ENCODE measurements around the gene KLHL30.
"Not testable (repeated sequence)": the region's sequence is repeated elsewhere in the genome, so short reads cannot be mapped to it uniquely, and the experiment has no call there.

The KLHL30 gene

DNA sequence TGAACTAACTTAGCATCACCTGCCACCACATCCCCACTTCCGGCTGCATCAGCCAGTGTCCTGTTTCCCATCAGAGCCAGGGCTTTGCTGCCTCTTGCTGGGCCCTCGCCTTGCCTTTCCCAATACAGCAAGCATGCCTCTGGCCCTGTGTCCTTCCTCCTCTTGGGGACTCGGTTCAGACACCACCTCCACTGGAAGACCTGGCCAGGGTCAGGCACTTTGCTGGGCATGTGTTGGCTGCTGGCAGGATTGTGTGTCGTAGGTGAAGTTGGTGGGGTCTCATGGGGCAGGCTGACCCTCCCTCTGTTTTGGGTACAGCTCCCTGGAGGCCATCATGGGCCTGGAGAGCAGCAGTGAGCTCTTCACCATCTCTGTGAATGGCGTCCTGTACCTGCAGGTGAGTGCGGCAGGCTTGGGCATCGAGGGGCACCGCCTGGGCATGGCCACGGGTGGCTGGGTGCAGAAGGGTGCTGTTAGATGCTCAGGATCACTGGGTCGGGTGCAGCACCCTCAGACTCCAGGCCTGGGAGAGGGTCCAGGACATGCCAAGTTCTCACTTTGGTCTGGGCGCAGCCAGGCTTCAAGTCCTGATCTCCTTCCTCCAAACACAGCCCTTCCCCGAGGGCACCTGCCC lies 26.9 kb downstream of the KLHL30 start:
- Histone ChIP-seq H3K4me1 (ENCODE audit: control insufficient read depth, insufficient read depth, low read length) (peaks cover 40% of the 10 kb centered on the region), H3K4me3 (ENCODE audit: low read length) (no peak overlapping the region), H3K36me3 (ENCODE audit: control insufficient read depth, insufficient read depth, low read length, severe bottlenecking) (peaks cover 6% of the 10 kb centered on the region), H3K27me3 (replicated peaks; ENCODE audit: control insufficient read depth, insufficient read depth, low read length) (no peaks in the 10 kb centered on the region), H3K9me3 (ENCODE audit: control insufficient read depth, low read length) (no peaks in the 10 kb centered on the region), H3K9ac (ENCODE audit: low read length) (no peak overlapping the region)
- DNase-seq (ENCODE audit: low read depth) = no peak

GRCh38 chr2:238166391-238167343 lies 28.2 kb downstream of the KLHL30 start:
- Histone ChIP-seq H3K27me3 (replicated peaks; ENCODE audit: control insufficient read depth, insufficient read depth, low read length) (no peaks in the 10 kb centered on the region), H3K36me3 (ENCODE audit: control insufficient read depth, insufficient read depth, low read length, severe bottlenecking) (peaks cover 14% of the 10 kb centered on the region), H3K9me3 (ENCODE audit: control insufficient read depth, low read length) (no peaks in the 10 kb centered on the region), H3K9ac (ENCODE audit: low read length) (no peak overlapping the region), H3K4me3 (ENCODE audit: low read length) (no peak overlapping the region), H3K4me1 (ENCODE audit: control insufficient read depth, insufficient read depth, low read length) (peaks cover 52% of the 10 kb centered on the region)
- no peak for DNase-seq (ENCODE audit: low read depth)

DNA sequence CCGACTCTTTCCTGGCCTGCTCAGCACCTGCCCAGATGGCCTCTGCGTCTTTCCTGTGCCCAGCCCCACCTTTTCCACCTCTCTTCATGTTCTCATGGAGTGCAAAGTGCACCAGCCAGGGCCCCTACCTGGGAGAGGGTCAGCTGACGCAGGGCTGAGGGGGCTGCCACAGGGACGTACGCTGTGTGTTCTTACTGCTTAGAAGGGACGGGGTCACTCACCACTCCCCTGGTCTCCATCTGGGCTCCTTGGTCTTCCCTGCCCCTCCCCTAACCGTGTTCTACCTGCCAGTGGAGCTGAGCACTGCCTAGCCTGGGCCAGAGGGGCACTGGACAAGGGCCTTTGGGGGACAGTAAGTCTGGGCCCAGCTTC lies 28.9 kb downstream of the KLHL30 start:
- Histone ChIP-seq H3K9ac (ENCODE audit: low read length) (no peak overlapping the region), H3K27me3 (replicated peaks; ENCODE audit: control insufficient read depth, insufficient read depth, low read length) (no peaks in the 10 kb centered on the region), H3K4me1 (ENCODE audit: control insufficient read depth, insufficient read depth, low read length) (peaks cover 54% of the 10 kb centered on the region), H3K9me3 (ENCODE audit: control insufficient read depth, low read length) (no peaks in the 10 kb centered on the region), H3K36me3 (ENCODE audit: control insufficient read depth, insufficient read depth, low read length, severe bottlenecking) (peaks cover 21% of the 10 kb centered on the region), H3K4me3 (ENCODE audit: low read length) (no peak overlapping the region)
- DNase-seq (ENCODE audit: low read depth) = no peak

DNA sequence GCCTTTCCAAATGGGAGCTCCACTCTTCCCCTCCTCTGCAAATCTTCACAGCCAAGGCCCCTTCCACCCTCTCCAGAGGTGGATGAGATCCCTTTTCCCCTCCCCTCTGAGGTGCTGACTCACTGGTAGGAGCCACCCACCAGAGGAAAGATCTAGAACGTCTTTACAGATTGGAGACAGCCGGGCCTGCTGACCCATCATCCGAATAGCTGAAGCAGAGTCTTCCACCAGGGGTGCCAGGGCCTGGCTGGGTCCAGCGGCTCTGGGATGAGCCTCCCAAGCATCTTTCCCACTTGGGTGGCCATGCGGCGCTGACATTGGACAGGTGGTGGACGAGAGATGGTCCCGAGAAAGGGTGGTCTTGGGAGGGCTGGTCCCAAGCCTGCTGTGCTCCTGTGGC lies 29.3 kb downstream of the KLHL30 start:
- Histone ChIP-seq H3K27me3 (replicated peaks; ENCODE audit: control insufficient read depth, insufficient read depth, low read length) (no peaks in the 10 kb centered on the region), H3K9ac (ENCODE audit: low read length) (no peak overlapping the region), H3K9me3 (ENCODE audit: control insufficient read depth, low read length) (no peaks in the 10 kb centered on the region), H3K4me1 (ENCODE audit: control insufficient read depth, insufficient read depth, low read length) (peaks cover 54% of the 10 kb centered on the region), H3K36me3 (ENCODE audit: control insufficient read depth, insufficient read depth, low read length, severe bottlenecking) (peaks cover 25% of the 10 kb centered on the region), H3K4me3 (ENCODE audit: low read length) (no peak overlapping the region)
- no peak for DNase-seq (ENCODE audit: low read depth)

GRCh38 chr2:238168196-238169047 lies 30.0 kb downstream of the KLHL30 start:
- H3K27me3 ChIP-seq (replicated peaks; ENCODE audit: control insufficient read depth, insufficient read depth, low read length) = no peaks in the 10 kb centered on the region
- peaks cover 49% of the 10 kb centered on the region for H3K4me1 ChIP-seq (ENCODE audit: control insufficient read depth, insufficient read depth, low read length)
- peaks cover 31% of the 10 kb centered on the region for H3K36me3 ChIP-seq (ENCODE audit: control insufficient read depth, insufficient read depth, low read length, severe bottlenecking)
- H3K9ac ChIP-seq (ENCODE audit: low read length) = peak overlapping the region; percentile 47
- no peak for DNase-seq (ENCODE audit: low read depth)
- H3K4me3 ChIP-seq (ENCODE audit: low read length) = peak overlapping the region; percentile 79
- no peaks in the 10 kb centered on the region for H3K9me3 ChIP-seq (ENCODE audit: control insufficient read depth, low read length)

DNA sequence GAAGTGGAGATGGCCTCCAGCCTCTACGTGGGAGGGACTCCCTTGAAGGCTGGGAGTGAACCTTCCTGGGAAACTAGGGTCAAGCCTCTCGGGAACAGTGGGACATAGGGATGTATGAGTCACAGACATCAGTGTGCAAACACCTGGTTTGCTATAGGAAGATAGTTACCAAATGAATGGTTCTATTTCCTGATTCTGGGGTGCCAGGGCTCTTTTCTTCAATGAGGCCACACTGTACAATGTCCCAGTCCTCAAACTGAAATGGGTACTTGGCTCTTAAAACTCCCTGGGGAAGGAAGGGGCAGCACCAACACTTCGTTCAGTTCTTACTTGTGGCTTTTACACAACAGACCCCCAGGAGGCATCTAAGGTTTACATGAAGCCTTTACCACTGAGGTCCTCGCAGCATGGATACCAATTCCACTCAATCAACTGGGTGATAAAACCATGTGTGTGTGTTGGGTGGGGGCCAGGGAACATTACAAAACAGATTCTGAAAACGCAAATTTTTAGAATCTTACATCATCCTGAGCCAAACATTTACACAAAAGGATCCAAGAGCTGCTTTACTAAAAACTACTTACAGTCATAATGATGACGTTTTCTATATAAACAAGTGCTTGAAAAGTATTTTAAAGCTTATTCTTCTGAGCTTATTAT lies 30.7 kb downstream of the KLHL30 start:
- Histone ChIP-seq H3K4me3 (ENCODE audit: low read length) (peak overlapping the region; percentile 79), H3K9me3 (ENCODE audit: control insufficient read depth, low read length) (no peaks in the 10 kb centered on the region), H3K4me1 (ENCODE audit: control insufficient read depth, insufficient read depth, low read length) (peaks cover 49% of the 10 kb centered on the region), H3K27me3 (replicated peaks; ENCODE audit: control insufficient read depth, insufficient read depth, low read length) (no peaks in the 10 kb centered on the region), H3K9ac (ENCODE audit: low read length) (peak overlapping the region; percentile 84), H3K36me3 (ENCODE audit: control insufficient read depth, insufficient read depth, low read length, severe bottlenecking) (peaks cover 39% of the 10 kb centered on the region)
- DNase-seq (ENCODE audit: low read depth) = peak; percentile 93

- Histone ChIP-seq H3K36me3 (ENCODE audit: control insufficient read depth, insufficient read depth, low read length, severe bottlenecking) (peaks cover 45% of the 10 kb centered on the region), H3K4me3 (ENCODE audit: low read length) (peak overlapping the region; percentile 79)
Measured at GRCh38 chr2:238169708-238170251, 31.3 kb downstream of the KLHL30 start.

DNA sequence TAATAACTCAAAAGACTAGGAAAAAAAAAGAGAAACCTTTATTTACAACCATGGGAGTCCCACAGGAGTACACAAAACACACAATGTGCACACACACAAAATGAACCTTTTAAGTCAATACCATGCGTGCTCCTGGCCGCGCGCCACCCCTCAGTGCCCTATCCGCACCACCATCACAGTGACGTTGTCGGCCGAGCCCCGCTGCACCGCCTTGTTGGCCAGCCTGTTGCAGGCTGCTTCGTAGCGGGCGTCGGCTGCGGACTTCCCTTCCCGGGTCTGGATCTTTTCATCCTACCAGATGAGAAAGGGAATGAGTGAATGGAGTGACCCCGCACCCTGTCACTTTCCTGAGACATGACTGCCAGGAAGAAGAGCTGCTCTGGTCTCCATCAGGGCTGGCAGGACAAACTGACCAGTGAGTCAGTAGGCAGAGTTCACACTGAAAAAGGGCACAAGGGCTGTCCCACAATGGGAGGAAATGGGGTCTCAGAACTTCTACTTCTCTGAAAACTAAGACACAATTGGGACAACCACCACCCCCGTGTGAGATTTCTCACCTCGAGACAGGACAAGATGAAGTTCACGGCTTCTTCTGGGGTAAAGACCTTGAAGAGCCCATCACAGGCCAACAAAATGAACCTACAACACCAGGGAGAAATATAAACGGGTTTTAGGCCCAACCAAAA lies 32.1 kb downstream of the KLHL30 start:
- Histone ChIP-seq H3K4me1 (ENCODE audit: control insufficient read depth, insufficient read depth, low read length) (peaks cover 49% of the 10 kb centered on the region), H3K9me3 (ENCODE audit: control insufficient read depth, low read length) (no peaks in the 10 kb centered on the region), H3K36me3 (ENCODE audit: control insufficient read depth, insufficient read depth, low read length, severe bottlenecking) (peaks cover 52% of the 10 kb centered on the region), H3K9ac (ENCODE audit: low read length) (peak overlapping the region; percentile 61), H3K4me3 (ENCODE audit: low read length) (peak overlapping the region; percentile 61), H3K27me3 (replicated peaks; ENCODE audit: control insufficient read depth, insufficient read depth, low read length) (no peaks in the 10 kb centered on the region)
- DNase-seq (ENCODE audit: low read depth) = no peak

More at GRCh38 chr2:238169708-238170251, 31.3 kb downstream of the KLHL30 start:
- Histone ChIP-seq H3K9me3 (ENCODE audit: control insufficient read depth, low read length) (no peaks in the 10 kb centered on the region), H3K4me1 (ENCODE audit: control insufficient read depth, insufficient read depth, low read length) (peaks cover 49% of the 10 kb centered on the region), H3K27me3 (replicated peaks; ENCODE audit: control insufficient read depth, insufficient read depth, low read length) (no peaks in the 10 kb centered on the region), H3K9ac (ENCODE audit: low read length) (peak overlapping the region; percentile 84)
- peak; percentile 97 for DNase-seq (ENCODE audit: low read depth)

DNA sequence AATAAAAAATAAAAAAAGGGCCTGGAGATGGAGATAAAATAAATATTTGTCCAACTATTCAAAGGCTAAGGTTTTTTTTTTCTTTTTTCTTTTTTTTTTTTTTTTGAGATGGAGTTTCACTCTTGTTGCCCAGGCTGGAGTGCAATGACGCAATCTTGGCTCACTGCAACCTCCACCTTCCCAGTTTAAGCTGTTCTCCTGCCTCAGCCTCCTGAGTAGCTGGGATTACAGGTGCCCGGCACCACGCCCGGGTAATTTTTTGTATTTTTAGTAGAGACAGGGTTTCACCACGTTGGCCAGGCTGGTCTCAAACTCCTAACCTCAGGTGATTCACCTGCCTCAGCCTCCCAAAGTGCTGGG lies 32.6 kb downstream of the KLHL30 start:
- Histone ChIP-seq H3K36me3 (ENCODE audit: control insufficient read depth, insufficient read depth, low read length, severe bottlenecking) (peaks cover 53% of the 10 kb centered on the region), H3K4me1 (ENCODE audit: control insufficient read depth, insufficient read depth, low read length) (peaks cover 49% of the 10 kb centered on the region)
- H3K9me3 ChIP-seq (ENCODE audit: control insufficient read depth, low read length); H3K9ac ChIP-seq (ENCODE audit: low read length); H3K27me3 ChIP-seq (replicated peaks; ENCODE audit: control insufficient read depth, insufficient read depth, low read length); H3K4me3 ChIP-seq (ENCODE audit: low read length); DNase-seq (ENCODE audit: low read depth): not testable (repeated sequence)

GRCh38 chr2:238171575-238172187 lies 33.2 kb downstream of the KLHL30 start:
- H3K4me1 ChIP-seq (ENCODE audit: control insufficient read depth, insufficient read depth, low read length) = peaks cover 49% of the 10 kb centered on the region
- H3K27me3 ChIP-seq (replicated peaks; ENCODE audit: control insufficient read depth, insufficient read depth, low read length) = no peaks in the 10 kb centered on the region
- H3K9me3 ChIP-seq (ENCODE audit: control insufficient read depth, low read length) = no peaks in the 10 kb centered on the region
- peak; percentile 65 for DNase-seq (ENCODE audit: low read depth)
- peaks cover 56% of the 10 kb centered on the region for H3K36me3 ChIP-seq (ENCODE audit: control insufficient read depth, insufficient read depth, low read length, severe bottlenecking)
- H3K9ac ChIP-seq (ENCODE audit: low read length) = no peak overlapping the region
- no peak overlapping the region for H3K4me3 ChIP-seq (ENCODE audit: low read length)

All from adipocyte (in vitro differentiated cells).